ENCODE data around the gene NSUN2. TPM values are rescaled to one million over a fixed set of nuclear protein-coding genes. Genes with fewer than 3 reads are reported as not detected.

Gene NSUN2
- total RNA-seq, 4 donors from 2014 or later = 29.9 to 77.1 (median 51.7) TPM

- intact Hi-C loops (cut with DNase I; ENCODE audit: low total_unique reads) = no loop called here
- in situ Hi-C loops (cut with MboI; ENCODE audit: low pct_ligation_motif_present in 1 of 4, low pct_unique_long_range_greater_than_20kb in 1 of 4, low sequenced_read_pairs in 3 of 4) = loop anchor here in 1 of 4 donors (25.0 kb wide), 1 partner anchor 1094 kb away; no protein-coding TSS in a partner anchor
These were observed 51.1 kb downstream of the NSUN2 start for GRCh38 chr5:6581559-6582426.

GRCh38 chr5:6581090-6581489 is 51.8 kb downstream of the NSUN2 start:
- in situ Hi-C loops (cut with MboI; ENCODE audit: low pct_ligation_motif_present in 1 of 4, low pct_unique_long_range_greater_than_20kb in 1 of 4, low sequenced_read_pairs in 3 of 4) (loop anchor here in 1 of 4 donors (25.0 kb wide), 1 partner anchor 1094 kb away; no protein-coding TSS in a partner anchor), intact Hi-C loops (cut with DNase I; ENCODE audit: low total_unique reads) (no loop called here)
- TF ChIP-seq POLR2AphosphoS5 (IDR thresholded peaks at IDR 0.05) = no peak
- TF ChIP-seq POLR2A (IDR thresholded peaks at IDR 0.05) = no peak
- TF ChIP-seq EP300 (IDR thresholded peaks at IDR 0.05; ENCODE audit: low read depth) = no peak
- TF ChIP-seq CTCF (IDR thresholded peaks at IDR 0.05) = no peak
- Histone ChIP-seq H3K27ac (no peak overlapping the region), H3K27me3 (peaks cover 33% of the 10 kb centered on the region), H3K9me3 (no peaks in the 10 kb centered on the region), H3K36me3 (no peaks in the 10 kb centered on the region), H3K4me1 (peaks cover 0 to 13% (median 7%) of the 10 kb centered on the region in 4 donors), H3K4me3 (no peak overlapping the region)
- WGBS, 2 donors (ENCODE audit: low coverage in 1 of 2) = 86% methylated on average over 1 of the region's 1 CpG; no CpG with 5 or more reads in 1 of the 2 donors
- no peak for DNase-seq

More at GRCh38 chr5:6581559-6582426, 51.1 kb downstream of the NSUN2 start:
- no peak for DNase-seq
- H3K4me1 ChIP-seq = peaks cover 0 to 13% (median 7%) of the 10 kb centered on the region in 4 donors
- no peaks in the 10 kb centered on the region for H3K9me3 ChIP-seq
- TF ChIP-seq POLR2A (IDR thresholded peaks at IDR 0.05) (no peak), CTCF (IDR thresholded peaks at IDR 0.05) (no peak), POLR2AphosphoS5 (IDR thresholded peaks at IDR 0.05) (no peak), EP300 (IDR thresholded peaks at IDR 0.05; ENCODE audit: low read depth) (no peak)
- no peaks in the 10 kb centered on the region for H3K36me3 ChIP-seq
- H3K27ac ChIP-seq = no peak overlapping the region
- WGBS, 2 donors (ENCODE audit: low coverage in 1 of 2) = 81 to 82% methylated on average over 6 to 14 of the region's 14 CpGs
- H3K27me3 ChIP-seq = peaks cover 33% of the 10 kb centered on the region
- no peak overlapping the region for H3K4me3 ChIP-seq

DNA sequence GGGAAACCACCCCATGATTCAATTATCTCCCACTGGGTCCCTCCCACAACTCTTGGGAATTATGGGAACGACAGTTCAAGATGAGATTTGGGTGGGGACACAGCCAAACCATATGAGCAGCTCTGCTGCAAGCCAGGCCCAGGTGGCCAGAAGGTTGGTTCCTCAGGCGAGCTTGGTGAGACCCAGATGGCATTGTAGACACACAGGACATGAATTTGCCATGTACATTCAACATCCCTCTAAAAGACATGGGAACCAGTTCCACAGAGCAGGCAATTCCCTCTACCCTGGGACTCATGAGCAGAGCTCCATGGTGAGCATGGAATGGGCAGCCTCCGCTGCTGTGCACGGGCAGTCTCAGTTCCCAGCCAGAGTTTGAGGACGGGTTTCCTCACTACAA is 53.3 kb downstream of the NSUN2 start:
- in situ Hi-C loops (cut with MboI; ENCODE audit: low pct_ligation_motif_present in 1 of 4, low pct_unique_long_range_greater_than_20kb in 1 of 4, low sequenced_read_pairs in 3 of 4) (loop anchor here in 1 of 4 donors (25.0 kb wide), 1 partner anchor 1092 kb away; no protein-coding TSS in a partner anchor), intact Hi-C loops (cut with DNase I; ENCODE audit: low total_unique reads) (loop anchor here (10.0 kb wide), 1 partner anchor 125 kb away; no protein-coding TSS in a partner anchor)
- H3K9me3 ChIP-seq = no peaks in the 10 kb centered on the region
- H3K27ac ChIP-seq = no peak overlapping the region
- H3K4me1 ChIP-seq = peaks cover 0 to 13% (median 7%) of the 10 kb centered on the region in 4 donors
- no peak overlapping the region for H3K4me3 ChIP-seq
- no peak for TF ChIP-seq EP300 (IDR thresholded peaks at IDR 0.05; ENCODE audit: low read depth)
- TF ChIP-seq POLR2AphosphoS5 (IDR thresholded peaks at IDR 0.05) = no peak
- no peak for TF ChIP-seq POLR2A (IDR thresholded peaks at IDR 0.05)
- no peak for TF ChIP-seq CTCF (IDR thresholded peaks at IDR 0.05)
- H3K27me3 ChIP-seq = peaks cover 33% of the 10 kb centered on the region
- WGBS, 2 donors (ENCODE audit: low coverage in 1 of 2) = 86% methylated on average over 5 of the region's 5 CpGs; no CpG with 5 or more reads in 1 of the 2 donors
- DNase-seq = no peak
- no peaks in the 10 kb centered on the region for H3K36me3 ChIP-seq

GRCh38 chr5:6578676-6579343 is 54.0 kb downstream of the NSUN2 start:
- Histone ChIP-seq H3K27ac (no peak overlapping the region), H3K9me3 (no peaks in the 10 kb centered on the region), H3K27me3 (peaks cover 27% of the 10 kb centered on the region), H3K36me3 (no peaks in the 10 kb centered on the region), H3K4me3 (no peak overlapping the region), H3K4me1 (peaks cover 0 to 13% (median 7%) of the 10 kb centered on the region in 4 donors)
- TF ChIP-seq POLR2AphosphoS5 (IDR thresholded peaks at IDR 0.05) = no peak
- no peak for TF ChIP-seq POLR2A (IDR thresholded peaks at IDR 0.05)
- no peak for TF ChIP-seq CTCF (IDR thresholded peaks at IDR 0.05)
- no peak for TF ChIP-seq EP300 (IDR thresholded peaks at IDR 0.05; ENCODE audit: low read depth)
- no peak for DNase-seq
- WGBS, 2 donors (ENCODE audit: low coverage in 1 of 2) = 81 to 89% methylated on average over 4 to 14 of the region's 14 CpGs
- intact Hi-C loops (cut with DNase I; ENCODE audit: low total_unique reads) (loop anchor here (10.0 kb wide), 1 partner anchor 124 kb away; no protein-coding TSS in a partner anchor), in situ Hi-C loops (cut with MboI; ENCODE audit: low pct_ligation_motif_present in 1 of 4, low pct_unique_long_range_greater_than_20kb in 1 of 4, low sequenced_read_pairs in 3 of 4) (loop anchor here in 1 of 4 donors (25.0 kb wide), 1 partner anchor 1092 kb away; no protein-coding TSS in a partner anchor)

All from transverse colon (tissue), 4 donors.